Myocyte (in vitro differentiated cells): ENCODE measurements around the gene F2R. TPM values are rescaled to one million over a fixed set of nuclear protein-coding genes. Genes with fewer than 3 reads are reported as not detected.
"Not testable (repeated sequence)": the region's sequence is repeated elsewhere in the genome, so short reads cannot be mapped to it uniquely, and the experiment has no call there.

ENCODE experiments used
- DNase-seq: peaks from one replicate; pipeline ENCODE4 v3.0.0-alpha.2; 2012; ENCODE audit warnings: low read depth
- total RNA-seq: library from RNA; depleted of rRNA; stranded (reverse); fragments of >200 nt; gene quantifications from 2 replicates; pipeline ENCODE4 v1.2.3, GENCODE V29; 2014

F2R gene
- total RNA-seq, 1 donor from 2014 or later = 10.1 TPM

- DNase-seq = no peak
These were observed 31.8 kb downstream of the F2R start for GRCh38 chr5:76747706-76748105.

- DNase-seq = no peak
These were observed 35.4 kb downstream of the F2R start for GRCh38 chr5:76751291-76751690.

- DNase-seq = no peak
These were observed 38.7 kb downstream of the F2R start for GRCh38 chr5:76754668-76755078.

GRCh38 chr5:76755779-76756637 is 40.1 kb downstream of the F2R start:
- DNase-seq = no peak

GRCh38 chr5:76757049-76757448 is 41.1 kb downstream of the F2R start:
- DNase-seq = no peak

- not testable (repeated sequence) for DNase-seq
These were observed 45.2 kb downstream of the F2R start for GRCh38 chr5:76761118-76761517.

- DNase-seq = no peak
These were observed 46.6 kb downstream of the F2R start for GRCh38 chr5:76762484-76762883.

GRCh38 chr5:76763136-76763535 is 47.2 kb downstream of the F2R start:
- no peak for DNase-seq

- DNase-seq = no peak
These were observed 48.4 kb downstream of the F2R start for GRCh38 chr5:76764374-76764773.

- peak; percentile 9 for DNase-seq
These were observed 49.3 kb downstream of the F2R start for GRCh38 chr5:76765249-76765648.

GRCh38 chr5:76766746-76767145 is 50.8 kb downstream of the F2R start:
- DNase-seq = no peak

- DNase-seq = not testable (repeated sequence)
These were observed 55.1 kb downstream of the F2R start for GRCh38 chr5:76771041-76771440.

GRCh38 chr5:76771705-76772405 is 55.9 kb downstream of the F2R start:
- DNase-seq = no peak

- DNase-seq = no peak
These were observed 60.0 kb downstream of the F2R start for GRCh38 chr5:76775921-76776320.

- no peak for DNase-seq
These were observed 60.5 kb downstream of the F2R start for GRCh38 chr5:76776391-76776790.

GRCh38 chr5:76780616-76781015 is 64.7 kb downstream of the F2R start:
- not testable (repeated sequence) for DNase-seq

GRCh38 chr5:76781775-76782174 is 65.8 kb downstream of the F2R start:
- no peak for DNase-seq

- no peak for DNase-seq
These were observed 66.5 kb downstream of the F2R start for GRCh38 chr5:76782444-76782843.
